ENCODE measurements around the gene MRPS27. TPM values are rescaled to one million over a fixed set of nuclear protein-coding genes. Genes with fewer than 3 reads are reported as not detected.

The MRPS27 gene
- total and polyA plus RNA-seq, 9 of the 15 experiments (the other 6 are each of a cell fraction or from before 2014, with no cell fraction given), result 73.6 to 144 (median 106) TPM

DNA sequence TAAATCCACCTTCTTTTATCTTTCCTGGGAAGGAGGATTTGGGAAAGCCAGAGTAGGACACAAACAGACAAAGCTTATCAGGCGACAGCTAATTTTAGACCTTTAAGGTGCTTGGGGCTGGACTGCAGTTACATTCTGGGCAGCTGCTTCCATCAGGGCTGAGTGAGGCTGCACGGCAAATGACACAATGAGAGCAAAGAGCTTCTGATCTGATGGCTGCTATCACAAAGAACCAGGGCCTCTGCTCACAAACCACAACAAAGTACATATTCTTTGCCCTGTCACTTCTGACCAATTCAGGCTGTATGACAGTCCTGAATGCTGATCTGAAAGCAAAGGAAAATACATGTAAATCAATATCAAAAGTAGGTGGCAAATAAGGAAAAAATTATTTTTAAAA, 93.1 kb downstream of the MRPS27 start (continued):
- TF ChIP-seq, protein P1, sequence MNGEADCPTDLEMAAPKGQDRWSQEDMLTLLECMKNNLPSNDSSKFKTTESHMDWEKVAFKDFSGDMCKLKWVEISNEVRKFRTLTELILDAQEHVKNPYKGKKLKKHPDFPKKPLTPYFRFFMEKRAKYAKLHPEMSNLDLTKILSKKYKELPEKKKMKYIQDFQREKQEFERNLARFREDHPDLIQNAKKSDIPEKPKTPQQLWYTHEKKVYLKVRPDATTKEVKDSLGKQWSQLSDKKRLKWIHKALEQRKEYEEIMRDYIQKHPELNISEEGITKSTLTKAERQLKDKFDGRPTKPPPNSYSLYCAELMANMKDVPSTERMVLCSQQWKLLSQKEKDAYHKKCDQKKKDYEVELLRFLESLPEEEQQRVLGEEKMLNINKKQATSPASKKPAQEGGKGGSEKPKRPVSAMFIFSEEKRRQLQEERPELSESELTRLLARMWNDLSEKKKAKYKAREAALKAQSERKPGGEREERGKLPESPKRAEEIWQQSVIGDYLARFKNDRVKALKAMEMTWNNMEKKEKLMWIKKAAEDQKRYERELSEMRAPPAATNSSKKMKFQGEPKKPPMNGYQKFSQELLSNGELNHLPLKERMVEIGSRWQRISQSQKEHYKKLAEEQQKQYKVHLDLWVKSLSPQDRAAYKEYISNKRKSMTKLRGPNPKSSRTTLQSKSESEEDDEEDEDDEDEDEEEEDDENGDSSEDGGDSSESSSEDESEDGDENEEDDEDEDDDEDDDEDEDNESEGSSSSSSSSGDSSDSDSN (IDR thresholded peaks at IDR 0.05; ENCODE audit: borderline replicate concordance in 1 of 2, low read depth in 2 of 2, low read length in 2 of 2), result no peak
- no peak for TF ChIP-seq RBM14 (IDR thresholded peaks at IDR 0.05; ENCODE audit: borderline replicate concordance, insufficient read depth, low read depth, low read length)
- no peak for TF ChIP-seq TFAM (CRISPR knock-in tag; conservative IDR thresholded peaks at IDR 0.05)
- TF ChIP-seq MYC (IDR thresholded peaks at IDR 0.05; ENCODE audit: low read depth, low read length), result no peak
- TF ChIP-seq MYC (CRISPR knock-in tag; IDR thresholded peaks at IDR 0.05; ENCODE audit: borderline replicate concordance, low read depth), result no peak
- TF ChIP-seq, protein P2, sequence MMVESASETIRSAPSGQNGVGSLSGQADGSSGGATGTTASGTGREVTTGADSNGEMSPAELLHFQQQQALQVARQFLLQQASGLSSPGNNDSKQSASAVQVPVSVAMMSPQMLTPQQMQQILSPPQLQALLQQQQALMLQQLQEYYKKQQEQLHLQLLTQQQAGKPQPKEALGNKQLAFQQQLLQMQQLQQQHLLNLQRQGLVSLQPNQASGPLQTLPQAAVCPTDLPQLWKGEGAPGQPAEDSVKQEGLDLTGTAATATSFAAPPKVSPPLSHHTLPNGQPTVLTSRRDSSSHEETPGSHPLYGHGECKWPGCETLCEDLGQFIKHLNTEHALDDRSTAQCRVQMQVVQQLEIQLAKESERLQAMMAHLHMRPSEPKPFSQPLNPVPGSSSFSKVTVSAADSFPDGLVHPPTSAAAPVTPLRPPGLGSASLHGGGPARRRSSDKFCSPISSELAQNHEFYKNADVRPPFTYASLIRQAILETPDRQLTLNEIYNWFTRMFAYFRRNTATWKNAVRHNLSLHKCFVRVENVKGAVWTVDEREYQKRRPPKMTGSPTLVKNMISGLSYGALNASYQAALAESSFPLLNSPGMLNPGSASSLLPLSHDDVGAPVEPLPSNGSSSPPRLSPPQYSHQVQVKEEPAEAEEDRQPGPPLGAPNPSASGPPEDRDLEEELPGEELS (CRISPR knock-in tag; IDR thresholded peaks at IDR 0.05; ENCODE audit: borderline replicate concordance), result no peak
- TF ChIP-seq KLF1 (tag; IDR thresholded peaks at IDR 0.05), result no peak
- TF ChIP-seq ILF3 (IDR thresholded peaks at IDR 0.05; ENCODE audit: borderline replicate concordance), result no peak
- TF ChIP-seq, protein P3, sequence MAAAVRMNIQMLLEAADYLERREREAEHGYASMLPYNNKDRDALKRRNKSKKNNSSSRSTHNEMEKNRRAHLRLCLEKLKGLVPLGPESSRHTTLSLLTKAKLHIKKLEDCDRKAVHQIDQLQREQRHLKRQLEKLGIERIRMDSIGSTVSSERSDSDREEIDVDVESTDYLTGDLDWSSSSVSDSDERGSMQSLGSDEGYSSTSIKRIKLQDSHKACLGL (CRISPR knock-in tag; IDR thresholded peaks at IDR 0.05; ENCODE audit: borderline replicate concordance, poor library complexity, severe bottlenecking), result no peak
- TF ChIP-seq EP400 (IDR thresholded peaks at IDR 0.05), result no peak
- TF ChIP-seq MED1 (CRISPR knock-in tag; IDR thresholded peaks at IDR 0.05; ENCODE audit: borderline replicate concordance), result no peak
- peak; percentile 49; the same call in 1 of the 2 replicates for TF ChIP-seq JUND (IDR thresholded peaks at IDR 0.05; ENCODE audit: borderline replicate concordance, low read depth, low read length)
- TF ChIP-seq JUND (tag; IDR thresholded peaks at IDR 0.05; ENCODE audit: borderline replicate concordance, low read depth, low read length), result peak; percentile 72; the same call in 1 of the 3 replicates
- peak; percentile 80 for TF ChIP-seq MEF2A (IDR thresholded peaks at IDR 0.05; ENCODE audit: control insufficient read depth, low read depth, low read length)
- no peak for TF ChIP-seq GTF2A2 (tag; IDR thresholded peaks at IDR 0.05)
- TF ChIP-seq, protein P4, sequence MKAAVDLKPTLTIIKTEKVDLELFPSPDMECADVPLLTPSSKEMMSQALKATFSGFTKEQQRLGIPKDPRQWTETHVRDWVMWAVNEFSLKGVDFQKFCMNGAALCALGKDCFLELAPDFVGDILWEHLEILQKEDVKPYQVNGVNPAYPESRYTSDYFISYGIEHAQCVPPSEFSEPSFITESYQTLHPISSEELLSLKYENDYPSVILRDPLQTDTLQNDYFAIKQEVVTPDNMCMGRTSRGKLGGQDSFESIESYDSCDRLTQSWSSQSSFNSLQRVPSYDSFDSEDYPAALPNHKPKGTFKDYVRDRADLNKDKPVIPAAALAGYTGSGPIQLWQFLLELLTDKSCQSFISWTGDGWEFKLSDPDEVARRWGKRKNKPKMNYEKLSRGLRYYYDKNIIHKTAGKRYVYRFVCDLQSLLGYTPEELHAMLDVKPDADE (conservative IDR thresholded peaks at IDR 0.05; ENCODE audit: control insufficient read depth, low read depth, low read length), result no peak
- TF ChIP-seq SMAD3 (CRISPR knock-in tag; conservative IDR thresholded peaks at IDR 0.05), result no peak
- TF ChIP-seq, protein P5, sequence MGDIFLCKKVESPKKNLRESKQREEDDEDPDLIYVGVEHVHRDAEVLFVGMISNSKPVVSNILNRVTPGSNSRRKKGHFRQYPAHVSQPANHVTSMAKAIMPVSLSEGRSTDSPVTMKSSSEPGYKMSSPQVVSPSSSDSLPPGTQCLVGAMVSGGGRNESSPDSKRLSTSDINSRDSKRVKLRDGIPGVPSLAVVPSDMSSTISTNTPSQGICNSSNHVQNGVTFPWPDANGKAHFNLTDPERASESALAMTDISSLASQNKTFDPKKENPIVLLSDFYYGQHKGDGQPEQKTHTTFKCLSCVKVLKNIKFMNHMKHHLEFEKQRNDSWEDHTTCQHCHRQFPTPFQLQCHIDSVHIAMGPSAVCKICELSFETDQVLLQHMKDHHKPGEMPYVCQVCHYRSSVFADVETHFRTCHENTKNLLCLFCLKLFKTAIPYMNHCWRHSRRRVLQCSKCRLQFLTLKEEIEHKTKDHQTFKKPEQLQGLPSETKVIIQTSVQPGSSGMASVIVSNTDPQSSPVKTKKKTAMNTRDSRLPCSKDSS (IDR thresholded peaks at IDR 0.05; ENCODE audit: low read depth, partially characterized antibody), result no peak
- peak; percentile 53; the same call in 1 of the 2 replicates for TF ChIP-seq POLR2AphosphoS5 (IDR thresholded peaks at IDR 0.05; ENCODE audit: control insufficient read depth, insufficient read depth, low read depth, low read length)
- TF ChIP-seq ZEB2 (IDR thresholded peaks at IDR 0.05), result peak; percentile 55; the same call in 1 of the 2 replicates
- TF ChIP-seq NUFIP1 (IDR thresholded peaks at IDR 0.05; ENCODE audit: partially characterized antibody), result no peak
